Neural cell (in vitro differentiated cells): Measurements from ENCODE around the gene MPPED2. TPM values are rescaled to one million over a fixed set of nuclear protein-coding genes. Genes with fewer than 3 reads are reported as not detected.
A peak's percentile ranks its signal among the peaks of the same experiment; 100 is the strongest.

ENCODE experiments used
- H2AFZ ChIP-seq: fragments of 200-600, 300-800 bp; sonication (generic), shearing (Covaris generic); 2 replicates; pipeline ENCODE4 v1.6.0; 2014; ENCODE audit warnings: low read depth, mild to moderate bottlenecking, antibody characterized with exemption, low read length, moderate library complexity
- H3F3A ChIP-seq: fragments of 200-600 bp; shearing (Covaris generic); 2 replicates; pipeline ENCODE4 v1.6.1; 2016; ENCODE audit warnings: mild to moderate bottlenecking, moderate library complexity, mixed read lengths, antibody characterized with exemption, low read length; ENCODE audit not compliant: insufficient read depth, poor library complexity, severe bottlenecking
- H3K27ac ChIP-seq: fragments of 200-600, 300-800 bp; sonication (generic), shearing (Covaris generic); 2 replicates; pipeline ENCODE4 v1.5.1; 2014; ENCODE audit warnings: mild to moderate bottlenecking, low read length, moderate library complexity
- H3K27me3 ChIP-seq: fragments of 300-800, 200-600 bp; sonication (generic), shearing (Covaris generic); 2 replicates; pipeline ENCODE4 v1.6.0; 2014; ENCODE audit warnings: mild to moderate bottlenecking, low read depth, low read length, moderate library complexity; ENCODE audit not compliant: insufficient read depth
- H3K36me3 ChIP-seq: fragments of 300-800, 200-600 bp; sonication (generic), shearing (Covaris generic); 2 replicates; pipeline ENCODE4 v1.5.1; 2014; ENCODE audit warnings: mild to moderate bottlenecking, antibody characterized with exemption, low read length, moderate library complexity; ENCODE audit not compliant: insufficient read depth
- H3K4me2 ChIP-seq: fragments of 300-800, 200-600 bp; sonication (generic), shearing (Covaris generic); 2 replicates; pipeline ENCODE4 v1.6.0; 2014; ENCODE audit warnings: mild to moderate bottlenecking, low read length
- H3K4me3 ChIP-seq: fragments of 300-800, 200-600 bp; sonication (generic), shearing (Covaris generic); 2 replicates; pipeline ENCODE4 v1.5.1; 2014; ENCODE audit warnings: mild to moderate bottlenecking, low read length, moderate library complexity
- H3K79me2 ChIP-seq: fragments of 200-600 bp; shearing (Covaris generic); replicated peaks from 2 replicates; pipeline ENCODE4 v1.6.0; 2014; ENCODE audit warnings: mild to moderate bottlenecking, low read length, moderate library complexity; ENCODE audit not compliant: insufficient read depth
- H3K9ac ChIP-seq: fragments of 300-800, 200-600 bp; sonication (generic), shearing (Covaris generic); 2 replicates; pipeline ENCODE4 v1.6.1; 2016; ENCODE audit warnings: mild to moderate bottlenecking, low read length, mixed read lengths
- H3K9me2 ChIP-seq: fragments of 200-600 bp; shearing (Covaris generic); 2 replicates; pipeline ENCODE4 v1.6.1; 2016; ENCODE audit warnings: mild to moderate bottlenecking, low read length, mixed read lengths; ENCODE audit not compliant: insufficient read depth
- H3K9me3 ChIP-seq: fragments of 200-600, 300-800 bp; sonication (generic), shearing (Covaris generic); 2 replicates; pipeline ENCODE4 v1.6.1; 2016; ENCODE audit warnings: mild to moderate bottlenecking, mixed run types, low read length, moderate library complexity, mixed read lengths
- H4K20me1 ChIP-seq: fragments of 200-600 bp; shearing (Covaris generic); 2 replicates; pipeline ENCODE4 v1.6.1; 2016; ENCODE audit warnings: mild to moderate bottlenecking, mixed run types; ENCODE audit not compliant: insufficient read depth
- EP300 ChIP-seq: fragments of 450-650 bp; conservative IDR thresholded peaks from 2 replicates; pipeline ENCODE4 v1.6.1; 2014; ENCODE audit warnings: antibody characterized with exemption, mild to moderate bottlenecking, moderate library complexity; ENCODE audit not compliant: poor library complexity, severe bottlenecking
- EZH2 ChIP-seq: fragments of 200-600, 300-800 bp; shearing (Covaris generic), sonication (generic); IDR thresholded peaks from 2 replicates; pipeline ENCODE4 v1.6.1; 2014; ENCODE audit warnings: antibody characterized with exemption, low read length, borderline replicate concordance, mild to moderate bottlenecking; ENCODE audit not compliant: insufficient read depth, poor library complexity, severe bottlenecking
- MXI1 ChIP-seq: fragments of 450-650 bp; conservative IDR thresholded peaks from 2 replicates; pipeline ENCODE4 v1.6.1; 2014; ENCODE audit warnings: antibody characterized with exemption, mild to moderate bottlenecking; ENCODE audit not compliant: poor library complexity, severe bottlenecking
- POLR2AphosphoS5 ChIP-seq: IDR thresholded peaks from 2 replicates; pipeline ENCODE4 v1.6.1; 2012
- RAD21 ChIP-seq: fragments of 450-650 bp; conservative IDR thresholded peaks from 2 replicates; pipeline ENCODE4 v1.6.1; 2014; ENCODE audit warnings: antibody characterized with exemption, mild to moderate bottlenecking, moderate library complexity
- SMC3 ChIP-seq: fragments of 450-650 bp; conservative IDR thresholded peaks from 2 replicates; pipeline ENCODE4 v1.6.1; 2014; ENCODE audit warnings: antibody characterized with exemption, mild to moderate bottlenecking, moderate library complexity; ENCODE audit not compliant: poor library complexity
- TAF1 ChIP-seq: IDR thresholded peaks from 2 replicates; pipeline ENCODE4 v1.6.1; 2012; ENCODE audit warnings: low read depth
- polyA plus RNA-seq: library from polyadenylated mRNA; depleted of rRNA; stranded (reverse); fragments of >200 nt; gene quantifications from 2 replicates; pipeline ENCODE4 v1.2.3, GENCODE V29; 2014
- TF ChIP-seq, protein P1 (sequence below): IDR thresholded peaks from 2 replicates; pipeline ENCODE4 v1.6.1; 2012; ENCODE audit warnings: borderline replicate concordance
- TF ChIP-seq, protein P2 (sequence below): fragments of 450-650 bp; IDR thresholded peaks from 2 replicates; pipeline ENCODE4 v1.5.1; 2014; ENCODE audit warnings: antibody characterized with exemption, mild to moderate bottlenecking, moderate library complexity; ENCODE audit not compliant: poor library complexity, severe bottlenecking

MPPED2 gene
- polyA plus RNA-seq, 1 donor from 2014 or later: 99.7 TPM

DNA sequence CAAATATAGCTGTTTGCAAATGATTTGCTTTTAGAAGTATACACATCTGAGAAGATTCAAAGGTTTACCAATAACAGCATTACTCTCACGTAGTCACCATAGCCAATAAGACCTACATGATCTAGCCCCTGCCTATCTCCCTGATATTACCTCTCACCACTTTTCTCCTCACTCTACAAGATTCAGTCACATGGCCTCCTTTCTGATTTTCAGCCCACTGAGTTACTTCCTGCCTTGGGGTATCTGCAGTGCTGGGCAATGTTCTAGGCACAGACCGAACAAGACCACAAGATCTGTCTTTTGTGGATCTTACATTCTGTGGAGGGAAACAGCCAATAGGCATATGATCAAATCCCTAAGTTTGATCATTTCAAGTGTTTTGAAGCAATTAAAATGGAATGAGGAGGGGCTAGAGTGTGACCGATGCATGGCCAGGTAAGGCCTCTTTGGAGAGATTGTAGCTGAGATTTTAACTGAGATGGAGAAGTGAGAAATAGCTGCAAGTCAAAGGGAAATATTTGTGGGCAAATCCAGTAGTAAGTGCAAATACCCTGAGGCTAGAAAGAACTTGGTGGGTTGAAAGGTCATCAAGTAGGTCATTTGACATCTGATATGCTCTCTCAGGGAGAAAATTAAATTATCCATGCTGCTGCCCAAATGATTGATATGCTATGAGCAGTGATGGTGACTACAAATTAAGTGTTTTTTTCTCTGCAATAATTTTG is 220.2 kb downstream of the MPPED2 start:
- TF ChIP-seq RAD21: no peak
- TF ChIP-seq EZH2: no peak
- no peak for TF ChIP-seq POLR2AphosphoS5
- TF ChIP-seq, protein P1, sequence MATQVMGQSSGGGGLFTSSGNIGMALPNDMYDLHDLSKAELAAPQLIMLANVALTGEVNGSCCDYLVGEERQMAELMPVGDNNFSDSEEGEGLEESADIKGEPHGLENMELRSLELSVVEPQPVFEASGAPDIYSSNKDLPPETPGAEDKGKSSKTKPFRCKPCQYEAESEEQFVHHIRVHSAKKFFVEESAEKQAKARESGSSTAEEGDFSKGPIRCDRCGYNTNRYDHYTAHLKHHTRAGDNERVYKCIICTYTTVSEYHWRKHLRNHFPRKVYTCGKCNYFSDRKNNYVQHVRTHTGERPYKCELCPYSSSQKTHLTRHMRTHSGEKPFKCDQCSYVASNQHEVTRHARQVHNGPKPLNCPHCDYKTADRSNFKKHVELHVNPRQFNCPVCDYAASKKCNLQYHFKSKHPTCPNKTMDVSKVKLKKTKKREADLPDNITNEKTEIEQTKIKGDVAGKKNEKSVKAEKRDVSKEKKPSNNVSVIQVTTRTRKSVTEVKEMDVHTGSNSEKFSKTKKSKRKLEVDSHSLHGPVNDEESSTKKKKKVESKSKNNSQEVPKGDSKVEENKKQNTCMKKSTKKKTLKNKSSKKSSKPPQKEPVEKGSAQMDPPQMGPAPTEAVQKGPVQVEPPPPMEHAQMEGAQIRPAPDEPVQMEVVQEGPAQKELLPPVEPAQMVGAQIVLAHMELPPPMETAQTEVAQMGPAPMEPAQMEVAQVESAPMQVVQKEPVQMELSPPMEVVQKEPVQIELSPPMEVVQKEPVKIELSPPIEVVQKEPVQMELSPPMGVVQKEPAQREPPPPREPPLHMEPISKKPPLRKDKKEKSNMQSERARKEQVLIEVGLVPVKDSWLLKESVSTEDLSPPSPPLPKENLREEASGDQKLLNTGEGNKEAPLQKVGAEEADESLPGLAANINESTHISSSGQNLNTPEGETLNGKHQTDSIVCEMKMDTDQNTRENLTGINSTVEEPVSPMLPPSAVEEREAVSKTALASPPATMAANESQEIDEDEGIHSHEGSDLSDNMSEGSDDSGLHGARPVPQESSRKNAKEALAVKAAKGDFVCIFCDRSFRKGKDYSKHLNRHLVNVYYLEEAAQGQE: no peak
- TF ChIP-seq MXI1: no peak
- TF ChIP-seq SMC3: no peak
- TF ChIP-seq, protein P2, sequence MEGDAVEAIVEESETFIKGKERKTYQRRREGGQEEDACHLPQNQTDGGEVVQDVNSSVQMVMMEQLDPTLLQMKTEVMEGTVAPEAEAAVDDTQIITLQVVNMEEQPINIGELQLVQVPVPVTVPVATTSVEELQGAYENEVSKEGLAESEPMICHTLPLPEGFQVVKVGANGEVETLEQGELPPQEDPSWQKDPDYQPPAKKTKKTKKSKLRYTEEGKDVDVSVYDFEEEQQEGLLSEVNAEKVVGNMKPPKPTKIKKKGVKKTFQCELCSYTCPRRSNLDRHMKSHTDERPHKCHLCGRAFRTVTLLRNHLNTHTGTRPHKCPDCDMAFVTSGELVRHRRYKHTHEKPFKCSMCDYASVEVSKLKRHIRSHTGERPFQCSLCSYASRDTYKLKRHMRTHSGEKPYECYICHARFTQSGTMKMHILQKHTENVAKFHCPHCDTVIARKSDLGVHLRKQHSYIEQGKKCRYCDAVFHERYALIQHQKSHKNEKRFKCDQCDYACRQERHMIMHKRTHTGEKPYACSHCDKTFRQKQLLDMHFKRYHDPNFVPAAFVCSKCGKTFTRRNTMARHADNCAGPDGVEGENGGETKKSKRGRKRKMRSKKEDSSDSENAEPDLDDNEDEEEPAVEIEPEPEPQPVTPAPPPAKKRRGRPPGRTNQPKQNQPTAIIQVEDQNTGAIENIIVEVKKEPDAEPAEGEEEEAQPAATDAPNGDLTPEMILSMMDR: no peak
- no peak for TF ChIP-seq TAF1
- no peak overlapping the region for H3K4me3 ChIP-seq

DNA sequence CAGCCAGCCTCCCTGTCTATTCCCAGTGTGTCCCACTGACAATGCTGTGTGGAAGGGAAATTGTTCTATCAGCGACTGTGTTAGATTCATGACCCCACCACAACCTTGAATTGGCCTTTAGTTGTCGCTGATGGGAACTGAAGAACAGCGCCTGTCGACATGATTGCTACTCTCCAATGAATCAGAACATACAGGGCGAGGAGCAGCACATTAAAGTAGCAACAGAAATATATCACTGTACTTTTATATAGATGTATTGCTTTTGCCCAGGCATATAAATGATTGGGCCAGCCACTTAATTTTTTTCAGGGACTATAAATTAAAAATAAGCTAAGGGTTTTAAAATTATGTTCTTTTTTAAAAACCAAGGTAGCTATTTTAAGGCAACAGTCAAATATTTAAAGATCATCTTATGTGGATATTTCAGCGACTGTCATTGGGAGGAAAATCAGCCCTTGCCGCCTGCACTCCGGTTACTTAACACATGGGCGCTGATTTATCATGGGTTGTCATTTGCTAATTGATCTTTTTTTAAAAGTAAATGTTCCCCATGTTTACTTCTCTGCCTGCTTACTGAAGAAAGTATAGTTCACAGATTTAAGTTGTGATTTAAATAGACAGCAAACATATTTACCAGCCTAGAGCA is 221.2 kb downstream of the MPPED2 start:
- Histone ChIP-seq H3K79me2 (no peaks in the 10 kb centered on the region), H2AFZ (no peak overlapping the region), H4K20me1 (no peaks in the 10 kb centered on the region), H3K9me3 (no peaks in the 10 kb centered on the region), H3K27ac (peak overlapping the region; percentile 35), H3K4me2 (no peak overlapping the region), H3K9ac (no peak overlapping the region), H3K36me3 (no peaks in the 10 kb centered on the region), H3F3A (no peaks in the 10 kb centered on the region), H3K9me2 (no peaks in the 10 kb centered on the region), H3K27me3 (no peaks in the 10 kb centered on the region), H3K4me3 (no peak overlapping the region)
- TF ChIP-seq, protein P1: no peak
- no peak for TF ChIP-seq EZH2
- TF ChIP-seq RAD21: no peak
- TF ChIP-seq MXI1: no peak
- TF ChIP-seq EP300: no peak
- no peak for TF ChIP-seq SMC3
- TF ChIP-seq POLR2AphosphoS5: no peak
- TF ChIP-seq TAF1: no peak
- TF ChIP-seq, protein P2: no peak

More for the DNA sequence above, 220.2 kb downstream of the MPPED2 start:
- no peak overlapping the region for H3K9ac ChIP-seq
- H3K27ac ChIP-seq: no peak overlapping the region
- no peaks in the 10 kb centered on the region for H4K20me1 ChIP-seq
- no peaks in the 10 kb centered on the region for H3K79me2 ChIP-seq
- no peak overlapping the region for H3K4me2 ChIP-seq
- H3K9me3 ChIP-seq: no peaks in the 10 kb centered on the region
- H3K9me2 ChIP-seq: no peaks in the 10 kb centered on the region
- H2AFZ ChIP-seq: no peak overlapping the region
- no peaks in the 10 kb centered on the region for H3F3A ChIP-seq
- H3K27me3 ChIP-seq: no peaks in the 10 kb centered on the region
- no peaks in the 10 kb centered on the region for H3K36me3 ChIP-seq
